H9 (cell line): ENCODE data around the gene KCTD19. TPM values are rescaled to one million over a fixed set of nuclear protein-coding genes. Genes with fewer than 3 reads are reported as not detected.
A peak's percentile ranks its signal among the peaks of the same experiment; 100 is the strongest.

ENCODE experiments used
- DNase-seq: peaks from one replicate; pipeline ENCODE4 v3.0.0-alpha.2; 2017
- H2AFZ ChIP-seq: one replicate; pipeline ENCODE4 v1.6.1; 2013; ENCODE audit warnings: mild to moderate bottlenecking, low read length, control low read depth, moderate library complexity
- H2AK5ac ChIP-seq: 2 replicates; pipeline ENCODE4 v1.6.1; 2013; ENCODE audit warnings: low read length, control low read depth, mixed read lengths; ENCODE audit not compliant: insufficient read length
- H2BK120ac ChIP-seq: one replicate; pipeline ENCODE4 v1.6.1; 2013; ENCODE audit warnings: low read depth, mild to moderate bottlenecking, low read length, control low read depth, inconsistent platforms; ENCODE audit not compliant: poor library complexity, severe bottlenecking
- H2BK12ac ChIP-seq: 2 replicates; pipeline ENCODE4 v1.6.1; 2013; ENCODE audit warnings: low read length, control low read depth, mixed read lengths, low read depth; ENCODE audit not compliant: insufficient read length
- H2BK15ac ChIP-seq: 2 replicates; pipeline ENCODE4 v1.6.1; 2013; ENCODE audit warnings: low read depth, low read length, control low read depth
- H2BK20ac ChIP-seq: one replicate; pipeline ENCODE4 v1.6.1; 2013; ENCODE audit warnings: low read depth, mild to moderate bottlenecking, low read length, control low read depth, inconsistent platforms; ENCODE audit not compliant: poor library complexity, severe bottlenecking
- H2BK5ac ChIP-seq: 2 replicates; pipeline ENCODE4 v1.6.1; 2013; ENCODE audit warnings: low read length, control low read depth, mixed read lengths; ENCODE audit not compliant: insufficient read length
- H3K14ac ChIP-seq: 2 replicates; pipeline ENCODE4 v1.6.1; 2013; ENCODE audit warnings: low read length, control low read depth; ENCODE audit not compliant: insufficient read depth
- H3K18ac ChIP-seq: 2 replicates; pipeline ENCODE4 v1.6.1; 2013; ENCODE audit warnings: low read depth, mild to moderate bottlenecking, mixed read lengths, low read length, control low read depth; ENCODE audit not compliant: insufficient read length
- H3K23ac ChIP-seq: 2 replicates; pipeline ENCODE4 v1.6.1; 2013; ENCODE audit warnings: low read length, control low read depth, mixed read lengths, low read depth; ENCODE audit not compliant: insufficient read length
- H3K23me2 ChIP-seq: 2 replicates; pipeline ENCODE4 v1.6.1; 2013; ENCODE audit warnings: low read depth, mild to moderate bottlenecking, mixed read lengths, low read length, control low read depth; ENCODE audit not compliant: insufficient read length, poor library complexity, severe bottlenecking
- H3K27ac ChIP-seq: 2 replicates; pipeline ENCODE4 v1.5.1; 2013; ENCODE audit warnings: low read length, control low read depth, mixed read lengths, low read depth; ENCODE audit not compliant: insufficient read length
- H3K27me3 ChIP-seq: 2 replicates; pipeline ENCODE4 v1.6.1; 2013; ENCODE audit warnings: low read length, control low read depth, inconsistent platforms; ENCODE audit not compliant: insufficient read depth
- H3K4ac ChIP-seq: 2 replicates; pipeline ENCODE4 v1.6.1; 2013; ENCODE audit warnings: low read depth, mild to moderate bottlenecking, control low read depth, inconsistent platforms, low read length, moderate library complexity
- H3K4me1 ChIP-seq: 2 replicates; pipeline ENCODE4 v1.6.1; 2013; ENCODE audit warnings: low read length, control low read depth, inconsistent platforms; ENCODE audit not compliant: insufficient read depth
- H3K4me2 ChIP-seq: 2 replicates; pipeline ENCODE4 v1.6.1; 2013; ENCODE audit warnings: low read length, control low read depth, mixed read lengths; ENCODE audit not compliant: insufficient read length, insufficient read depth
- H3K56ac ChIP-seq: 2 replicates; pipeline ENCODE4 v1.6.1; 2013; ENCODE audit warnings: low read depth, mild to moderate bottlenecking, mixed read lengths, low read length, control low read depth; ENCODE audit not compliant: insufficient read length
- H3K79me1 ChIP-seq: 2 replicates; pipeline ENCODE4 v1.6.1; 2013; ENCODE audit warnings: low read depth, mild to moderate bottlenecking, moderate library complexity, low read length, control low read depth, inconsistent platforms; ENCODE audit not compliant: insufficient read depth, poor library complexity, severe bottlenecking
- H3K79me2 ChIP-seq: 2 replicates; pipeline ENCODE4 v1.6.1; 2013; ENCODE audit warnings: low read length, control low read depth, inconsistent platforms; ENCODE audit not compliant: insufficient read depth
- H3K9ac ChIP-seq: 2 replicates; pipeline ENCODE4 v1.6.1; 2013; ENCODE audit warnings: low read length, control low read depth, mixed read lengths; ENCODE audit not compliant: insufficient read length; ENCODE audit errors: extremely low read depth
- H3K9me3 ChIP-seq: one replicate; pipeline ENCODE4 v1.6.1; 2013; ENCODE audit warnings: low read depth, low read length, inconsistent platforms; ENCODE audit not compliant: control insufficient read depth
- H3T11ph ChIP-seq: one replicate; pipeline ENCODE4 v1.6.1; 2013; ENCODE audit warnings: mild to moderate bottlenecking, low read length, control low read depth, inconsistent platforms
- H4K20me1 ChIP-seq: one replicate; pipeline ENCODE4 v1.6.1; 2013; ENCODE audit not compliant: control insufficient read depth, insufficient read length, insufficient read depth
- H4K5ac ChIP-seq: 2 replicates; pipeline ENCODE4 v1.6.1; 2013; ENCODE audit warnings: low read depth, mild to moderate bottlenecking, mixed read lengths, low read length, control low read depth; ENCODE audit not compliant: insufficient read length
- H4K8ac ChIP-seq: replicated peaks from 2 replicates; pipeline ENCODE4 v1.6.1; 2013; ENCODE audit warnings: low read length, control low read depth, mixed read lengths, low read depth; ENCODE audit not compliant: insufficient read length
- H4K91ac ChIP-seq: 2 replicates; pipeline ENCODE4 v1.6.1; 2013; ENCODE audit warnings: low read depth, mild to moderate bottlenecking, moderate library complexity, mixed read lengths, low read length, control low read depth; ENCODE audit not compliant: insufficient read length
- H3K27ac Mint-ChIP-seq, 3 experiments: 2 replicates in 2 of 3; 3 replicates in 1 of 3; pipeline ENCODE4 v1.8.0; 2020 to 2021; ENCODE audit warnings: mixed read lengths in 3 of 3, mild to moderate bottlenecking in 1 of 3, moderate library complexity in 1 of 3
- H3K27me3 Mint-ChIP-seq: 2 replicates; pipeline ENCODE4 v1.8.0; 2021; ENCODE audit warnings: low read depth, mild to moderate bottlenecking, moderate library complexity, mixed read lengths
- H3K36me3 Mint-ChIP-seq, 3 experiments: 2 replicates in 2 of 3; 3 replicates in 1 of 3; pipeline ENCODE4 v1.8.0; 2020 to 2021; ENCODE audit warnings: low read depth in 3 of 3, mixed read lengths in 3 of 3; ENCODE audit not compliant: insufficient read depth in 1 of 3
- H3K4me1 Mint-ChIP-seq, 2 experiments: 2 replicates each; pipeline ENCODE4 v1.8.0; 2020; ENCODE audit warnings: mixed read lengths in 2 of 2
- H3K4me3 Mint-ChIP-seq, 2 experiments: 2 replicates in 1 of 2; 3 replicates in 1 of 2; pipeline ENCODE4 v1.8.0; 2020 to 2021; ENCODE audit warnings: mild to moderate bottlenecking in 2 of 2, mixed read lengths in 2 of 2, moderate library complexity in 1 of 2
- H3K9me3 Mint-ChIP-seq, 2 experiments: 2 replicates in 1 of 2; 3 replicates in 1 of 2; pipeline ENCODE4 v1.8.0; 2020; ENCODE audit warnings: mild to moderate bottlenecking in 2 of 2, mixed read lengths in 2 of 2, moderate library complexity in 1 of 2
- WGBS: extraction: QIAGEN DNeasy Blood & Tissue Kit; methylation state at CpG from one replicate; pipeline ENCODE4 v1.1.7; 2013; ENCODE audit warnings: missing lambda C conversion rate, low lambda C conversion rate, mixed read lengths; ENCODE audit not compliant: insufficient read length; ENCODE audit errors: extremely low coverage; 5-methylcytosine and 5-hydroxymethylcytosine counted together
- total RNA-seq: library from RNA; stranded (reverse); gene quantifications from 2 replicates; pipeline ENCODE4 v1.2.1, GENCODE V29; 2021
- TF ChIP-seq, protein P1 (sequence below): fragments of 200-600 bp; sonication (generic); conservative IDR thresholded peaks from 3 replicates; pipeline ENCODE4 v1.8.0; 2021; ENCODE audit warnings: antibody characterized with exemption, mild to moderate bottlenecking

The KCTD19 gene
- total RNA-seq, 1 experiment from 2014 or later: 0.13 TPM

- Histone ChIP-seq H4K20me1 (peaks cover 3% of the 10 kb centered on the region), H4K91ac (no peak overlapping the region), H2BK15ac (no peak overlapping the region), H2BK5ac (no peak overlapping the region), H4K8ac (no peak overlapping the region), H2AFZ (no peak overlapping the region), H3K9ac (no peak overlapping the region), H3K23ac (no peak overlapping the region), H2BK20ac (no peak overlapping the region), H4K5ac (no peak overlapping the region), H3K79me2 (no peaks in the 10 kb centered on the region; the same call in 1 of the 2 replicates), H3K9me3 (no peaks in the 10 kb centered on the region), H3K14ac (no peak overlapping the region), H3K18ac (no peak overlapping the region), H3K27me3 (no peaks in the 10 kb centered on the region), H3K4me1 (peaks cover 11% of the 10 kb centered on the region; the same call in 1 of the 2 replicates), H2BK120ac (no peak overlapping the region), H3K56ac (no peak overlapping the region), H2BK12ac (no peak overlapping the region), H3K4ac (no peak overlapping the region; the same call in 1 of the 2 replicates), H3K4me2 (no peak overlapping the region), H3K27ac (no peak overlapping the region), H2AK5ac (no peak overlapping the region), H3K23me2 (no peaks in the 10 kb centered on the region), H3T11ph (no peak overlapping the region), H3K79me1 (peaks cover 4% of the 10 kb centered on the region)
- Mint-ChIP-seq H3K36me3 (peaks cover 13 to 39% (median 27%) of the 10 kb centered on the region in 3 experiments), H3K9me3 (no peaks in the 10 kb centered on the region), H3K4me1 (peaks cover 28 to 29% of the 10 kb centered on the region in 2 experiments), H3K4me3 (no peak overlapping the region), H3K27ac (peak overlapping the region in 1 of 3 experiments; percentile 68; a peak in 1 of 7 replicates), H3K27me3 (no peaks in the 10 kb centered on the region; the same call in 1 of the 2 replicates)
- TF ChIP-seq, protein P1, sequence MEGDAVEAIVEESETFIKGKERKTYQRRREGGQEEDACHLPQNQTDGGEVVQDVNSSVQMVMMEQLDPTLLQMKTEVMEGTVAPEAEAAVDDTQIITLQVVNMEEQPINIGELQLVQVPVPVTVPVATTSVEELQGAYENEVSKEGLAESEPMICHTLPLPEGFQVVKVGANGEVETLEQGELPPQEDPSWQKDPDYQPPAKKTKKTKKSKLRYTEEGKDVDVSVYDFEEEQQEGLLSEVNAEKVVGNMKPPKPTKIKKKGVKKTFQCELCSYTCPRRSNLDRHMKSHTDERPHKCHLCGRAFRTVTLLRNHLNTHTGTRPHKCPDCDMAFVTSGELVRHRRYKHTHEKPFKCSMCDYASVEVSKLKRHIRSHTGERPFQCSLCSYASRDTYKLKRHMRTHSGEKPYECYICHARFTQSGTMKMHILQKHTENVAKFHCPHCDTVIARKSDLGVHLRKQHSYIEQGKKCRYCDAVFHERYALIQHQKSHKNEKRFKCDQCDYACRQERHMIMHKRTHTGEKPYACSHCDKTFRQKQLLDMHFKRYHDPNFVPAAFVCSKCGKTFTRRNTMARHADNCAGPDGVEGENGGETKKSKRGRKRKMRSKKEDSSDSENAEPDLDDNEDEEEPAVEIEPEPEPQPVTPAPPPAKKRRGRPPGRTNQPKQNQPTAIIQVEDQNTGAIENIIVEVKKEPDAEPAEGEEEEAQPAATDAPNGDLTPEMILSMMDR: no peak
- no peak for DNase-seq
- no CpG with 5 or more reads among the region's 4 CpGs for WGBS
These were observed 86.0 kb downstream of the KCTD19 start for GRCh38 chr16:67240506-67240905.

Other genes with a start within 250 kb of the KCTD19 start
- 18.2 and 18.8 TPM in 2 replicates for gene PHAF1, start 216.8 kb downstream of the KCTD19 start, total RNA-seq
- gene B3GNT9, start 175.7 kb downstream of the KCTD19 start, total RNA-seq: 11.2 and 11.4 TPM in 2 replicates
- 1.4 and 1.7 TPM in 2 replicates for gene TRADD, start 166.8 kb downstream of the KCTD19 start, total RNA-seq
- 0.59 and 0.75 TPM in 2 replicates for gene FBXL8, start 166.8 kb downstream of the KCTD19 start, total RNA-seq
- 1.2 and 1.5 TPM in 2 replicates for gene HSF4, start 162.0 kb downstream of the KCTD19 start, total RNA-seq
- 5.6 and 5.9 TPM in 2 replicates for gene NOL3, start 156.2 kb downstream of the KCTD19 start, total RNA-seq
- gene MATCAP1, start 142.8 kb downstream of the KCTD19 start, total RNA-seq: 42.1 and 51.2 TPM in 2 replicates
- gene EXOC3L1, start 136.6 kb downstream of the KCTD19 start, total RNA-seq: 3.1 and 3.3 TPM in 2 replicates
- 109 and 116 TPM in 2 replicates for gene E2F4, start 134.6 kb downstream of the KCTD19 start, total RNA-seq
- gene ELMO3, start 127.6 kb downstream of the KCTD19 start, total RNA-seq: 8.6 and 9.1 TPM in 2 replicates
- gene TMEM208, start 99.6 kb downstream of the KCTD19 start, total RNA-seq: 42.6 and 43.3 TPM in 2 replicates
- 67.0 and 70.7 TPM in 2 replicates for gene FHOD1, start 79.3 kb downstream of the KCTD19 start, total RNA-seq
- gene SLC9A5, start 77.8 kb downstream of the KCTD19 start, total RNA-seq: 7.5 and 9.1 TPM in 2 replicates
- gene PLEKHG4, start 47.2 kb downstream of the KCTD19 start, total RNA-seq: 13.2 and 13.9 TPM in 2 replicates
- not detected in 2 replicates for gene LRRC36, start 74 bp upstream of the KCTD19 start, total RNA-seq
- 0.48 and 0.79 TPM in 2 replicates for gene TPPP3, start 66.8 kb upstream of the KCTD19 start, total RNA-seq
- 3.0 and 3.7 TPM in 2 replicates for gene ZDHHC1, start 89.7 kb upstream of the KCTD19 start, total RNA-seq
- gene HSD11B2, start 104.4 kb upstream of the KCTD19 start, total RNA-seq: 33.5 and 35.1 TPM in 2 replicates
- 39.8 and 43.0 TPM in 2 replicates for gene ATP6V0D1, start 154.4 kb upstream of the KCTD19 start, total RNA-seq
- not detected in 2 replicates for gene AGRP, start 156.8 kb upstream of the KCTD19 start, total RNA-seq
- gene RIPOR1, start 202.1 kb upstream of the KCTD19 start, total RNA-seq: 10.0 and 14.3 TPM in 2 replicates
- gene CTCF, start 235.8 kb upstream of the KCTD19 start, total RNA-seq: 87.3 and 88.5 TPM in 2 replicates